Breast epithelium (tissue), 3 donors: Measurements from ENCODE around the gene PRIMA1.

ENCODE experiments used
- CTCF ChIP-seq, 3 donors: fragments of 450-650 bp; IDR thresholded peaks; one replicate each; pipeline ENCODE4 v1.5.1; 2016 to 2017; ENCODE audit warnings: antibody characterized with exemption in 3 of 3, mild to moderate bottlenecking in 3 of 3, moderate library complexity in 3 of 3
- POLR2A ChIP-seq: fragments of 450-650 bp; IDR thresholded peaks from one replicate; pipeline ENCODE4 v1.6.1; 2016; ENCODE audit warnings: antibody characterized with exemption, mild to moderate bottlenecking, moderate library complexity
- POLR2AphosphoS5 ChIP-seq, 3 donors: sonication (generic); formaldehyde crosslinking; IDR thresholded peaks; one replicate each; pipeline ENCODE4 v1.6.1; 2017; ENCODE audit warnings: antibody characterized with exemption in 3 of 3

- TF ChIP-seq CTCF (IDR thresholded peaks at IDR 0.05) (no peak), POLR2A (no peak), POLR2AphosphoS5 (IDR thresholded peaks at IDR 0.05) (no peak)
Measured at GRCh38 chr14:93742761-93743160, 45.5 kb downstream of the PRIMA1 start.
